Stimulated activated CD4-positive, alpha-beta T cell treated with anti-CD3 and anti-CD28 coated beads, Interleukin-15, amount 100 ng/mL, for 24 hours (primary cell): Measurements from ENCODE around the gene HYCC2.
"Not testable (repeated sequence)": the region's sequence is repeated elsewhere in the genome, so short reads cannot be mapped to it uniquely, and the experiment has no call there.

ENCODE experiments used
- DNase-seq: peaks from one replicate; pipeline ENCODE4 v3.0.0-alpha.2; 2020

Gene HYCC2

GRCh38 chr2:201070948-201071478 is 458 bp downstream of the HYCC2 start:
- DNase-seq: no peak

- no peak for DNase-seq
Measured at GRCh38 chr2:201064797-201065329, 6.6 kb downstream of the HYCC2 start.

GRCh38 chr2:201063516-201063915 is 8.0 kb downstream of the HYCC2 start:
- DNase-seq: peak; percentile 65

GRCh38 chr2:201059961-201060755 is 11.3 kb downstream of the HYCC2 start:
- DNase-seq: no peak

- DNase-seq: no peak
Measured at GRCh38 chr2:201058914-201059313, 12.6 kb downstream of the HYCC2 start.

- no peak for DNase-seq
Measured at GRCh38 chr2:201057715-201058248, 13.7 kb downstream of the HYCC2 start.

GRCh38 chr2:201057087-201057521 is 14.4 kb downstream of the HYCC2 start:
- DNase-seq: no peak

GRCh38 chr2:201049455-201049854 is 22.0 kb downstream of the HYCC2 start:
- DNase-seq: no peak

- no peak for DNase-seq
Measured at GRCh38 chr2:201046881-201047280, 24.6 kb downstream of the HYCC2 start.

- not testable (repeated sequence) for DNase-seq
Measured at GRCh38 chr2:201043050-201043449, 28.4 kb downstream of the HYCC2 start.

GRCh38 chr2:201042451-201042850 is 29.0 kb downstream of the HYCC2 start:
- not testable (repeated sequence) for DNase-seq

- no peak for DNase-seq
Measured at GRCh38 chr2:201040867-201041628, 30.4 kb downstream of the HYCC2 start.

- no peak for DNase-seq
Measured at GRCh38 chr2:201038855-201039254, 32.6 kb downstream of the HYCC2 start.

- not testable (repeated sequence) for DNase-seq
Measured at GRCh38 chr2:201038361-201038760, 33.1 kb downstream of the HYCC2 start.

- not testable (repeated sequence) for DNase-seq
Measured at GRCh38 chr2:201034355-201034754, 37.1 kb downstream of the HYCC2 start.

- DNase-seq: no peak
Measured at GRCh38 chr2:201024518-201024917, 47.0 kb downstream of the HYCC2 start.

- no peak for DNase-seq
Measured at GRCh38 chr2:201021914-201022313, 49.6 kb downstream of the HYCC2 start.
